ENCODE data around the gene CX3CL1. TPM values are rescaled to one million over a fixed set of nuclear protein-coding genes. Genes with fewer than 3 reads are reported as not detected.

The CX3CL1 gene
- total and polyA plus RNA-seq, 2 donors (not counting 1 experiment from before 2014, with no cell fraction given) = not detected

DNA sequence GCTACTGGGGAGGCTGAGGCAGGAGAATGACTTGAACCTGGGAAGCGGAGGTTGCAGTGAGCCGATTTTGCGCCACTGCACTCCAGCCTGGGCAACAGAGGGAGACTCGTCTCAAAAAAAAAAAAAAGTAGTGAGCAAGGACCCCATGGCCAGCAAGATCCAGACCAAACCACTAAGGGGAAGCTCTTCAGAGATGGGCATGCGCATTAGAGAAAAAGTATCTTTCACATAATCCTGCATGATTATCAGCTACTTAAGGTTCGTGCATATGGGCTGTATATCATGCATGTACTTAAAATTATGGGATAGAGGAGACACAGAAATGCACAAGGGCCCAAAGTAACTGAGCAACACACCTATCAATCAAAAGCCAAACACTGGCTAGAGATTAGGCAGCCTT lies 24.4 kb upstream of the CX3CL1 start:
- Mint-ChIP-seq H3K27me3 (peaks cover 23% of the 10 kb centered on the region), H3K27ac (no peak overlapping the region), H3K4me3 (no peak overlapping the region), H3K9me3 (ENCODE audit: insufficient read depth) (no peaks in the 10 kb centered on the region), H3K4me1 (peaks cover 39% of the 10 kb centered on the region)
- Histone ChIP-seq H3K4me3 (ENCODE audit: control extremely low read depth in 1 of 5, extremely low read depth in 1 of 5, insufficient read depth in 1 of 5, low read depth in 2 of 5, low read length in 4 of 5) (no peak overlapping the region), H3K4me2 (replicated peaks; ENCODE audit: low read depth, low read length, poor library complexity, severe bottlenecking) (no peak overlapping the region), H3K4me1 (ENCODE audit: control insufficient read depth in 2 of 2, insufficient read depth in 2 of 2, low read length in 2 of 2) (peaks cover 16 to 19% of the 10 kb centered on the region in 2 donors), H2AFZ (ENCODE audit: insufficient read depth, low read depth, low read length, poor library complexity, severe bottlenecking) (no peak overlapping the region), H3K27me3 (replicated peaks in 1 of 4; ENCODE audit: control extremely low read depth in 1 of 4, control insufficient read depth in 3 of 4, insufficient read depth in 4 of 4, low read length in 3 of 4) (peaks cover 0 to 13% (median 6%) of the 10 kb centered on the region in 4 experiments), H3K79me2 (ENCODE audit: control insufficient read depth, insufficient read depth, low read length) (no peaks in the 10 kb centered on the region), H3K36me3 (replicated peaks in 1 of 2; ENCODE audit: control extremely low read depth in 1 of 2, control insufficient read depth in 1 of 2, extremely low read depth in 1 of 2, insufficient read depth in 2 of 2, low read length in 1 of 2) (no peaks in the 10 kb centered on the region), H4K20me1 (ENCODE audit: control insufficient read depth, insufficient read depth, low read length, poor library complexity, severe bottlenecking) (no peaks in the 10 kb centered on the region), H3K9me3 (ENCODE audit: control extremely low read depth in 1 of 3, control insufficient read depth in 2 of 3, insufficient read depth in 1 of 3, low read length in 2 of 3) (peaks cover 0 to 2% (median 0%) of the 10 kb centered on the region in 3 donors), H3K9ac (ENCODE audit: low read length) (no peak overlapping the region), H3K27ac (ENCODE audit: low read length in 2 of 2) (no peak overlapping the region)
- DNase-seq (no peak), ATAC-seq (ENCODE audit: low read depth) (no peak)
- TF ChIP-seq EZH2 (IDR thresholded peaks at IDR 0.05; ENCODE audit: borderline replicate concordance, insufficient read depth, low read depth, low read length, poor library complexity, severe bottlenecking) = no peak
- TF ChIP-seq, protein P1, sequence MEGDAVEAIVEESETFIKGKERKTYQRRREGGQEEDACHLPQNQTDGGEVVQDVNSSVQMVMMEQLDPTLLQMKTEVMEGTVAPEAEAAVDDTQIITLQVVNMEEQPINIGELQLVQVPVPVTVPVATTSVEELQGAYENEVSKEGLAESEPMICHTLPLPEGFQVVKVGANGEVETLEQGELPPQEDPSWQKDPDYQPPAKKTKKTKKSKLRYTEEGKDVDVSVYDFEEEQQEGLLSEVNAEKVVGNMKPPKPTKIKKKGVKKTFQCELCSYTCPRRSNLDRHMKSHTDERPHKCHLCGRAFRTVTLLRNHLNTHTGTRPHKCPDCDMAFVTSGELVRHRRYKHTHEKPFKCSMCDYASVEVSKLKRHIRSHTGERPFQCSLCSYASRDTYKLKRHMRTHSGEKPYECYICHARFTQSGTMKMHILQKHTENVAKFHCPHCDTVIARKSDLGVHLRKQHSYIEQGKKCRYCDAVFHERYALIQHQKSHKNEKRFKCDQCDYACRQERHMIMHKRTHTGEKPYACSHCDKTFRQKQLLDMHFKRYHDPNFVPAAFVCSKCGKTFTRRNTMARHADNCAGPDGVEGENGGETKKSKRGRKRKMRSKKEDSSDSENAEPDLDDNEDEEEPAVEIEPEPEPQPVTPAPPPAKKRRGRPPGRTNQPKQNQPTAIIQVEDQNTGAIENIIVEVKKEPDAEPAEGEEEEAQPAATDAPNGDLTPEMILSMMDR (IDR thresholded peaks at IDR 0.05) = no peak
- CTCF ChIA-PET = interaction anchor here (0.9 to 2.4 kb wide), 2 partner anchors 69 to 71 kb away, joined by 3 to 10 read pairs; no protein-coding TSS in a partner anchor
- intact Hi-C loops (cut with micrococcal nuclease) = loop anchor here (2.0 to 5.0 kb wide), 2 partner anchors 69 to 189 kb away; partner anchors contain the start of gene CCDC102A
- WGBS (ENCODE audit: insufficient coverage) = 95% methylated on average over 4 of the region's 6 CpGs
- POLR2A ChIA-PET = interaction anchor here (0.6 to 0.7 kb wide), 3 partner anchors 9 to 494 kb away, joined by 3 to 7 read pairs (median 4); no protein-coding TSS in a partner anchor

DNA sequence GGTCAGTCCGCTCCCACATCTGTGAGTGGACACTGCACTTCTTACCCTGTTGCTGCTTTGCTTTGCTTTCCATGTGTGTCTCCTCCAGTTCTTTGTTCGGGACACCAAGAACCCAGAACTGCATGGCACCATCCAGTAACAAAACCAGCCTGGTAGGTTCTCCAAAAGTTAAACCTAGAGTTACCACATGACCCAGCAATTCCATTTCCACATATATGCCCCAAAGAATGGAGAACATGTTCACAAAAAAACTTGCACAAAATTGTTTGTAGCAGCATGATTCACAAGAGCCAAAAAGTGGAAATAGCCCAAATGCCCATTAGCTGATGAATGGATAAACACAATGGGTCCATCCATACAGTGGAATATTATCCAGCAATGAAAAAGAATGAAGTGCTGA lies 24.0 kb upstream of the CX3CL1 start:
- DNase-seq (no peak), ATAC-seq (ENCODE audit: low read depth) (no peak)
- no peak overlapping the region for H3K4me3 ChIP-seq (ENCODE audit: control extremely low read depth in 1 of 5, extremely low read depth in 1 of 5, insufficient read depth in 1 of 5, low read depth in 2 of 5, low read length in 4 of 5)
- WGBS (ENCODE audit: insufficient coverage) = 100% methylated on average over 2 of the region's 2 CpGs
- Mint-ChIP-seq H3K27ac (no peak overlapping the region), H3K9me3 (ENCODE audit: insufficient read depth) (no peaks in the 10 kb centered on the region), H3K4me1 (peaks cover 36% of the 10 kb centered on the region), H3K4me3 (peak overlapping the region; percentile 50), H3K27me3 (peaks cover 20% of the 10 kb centered on the region)
- ChIA-PET POLR2A (interaction anchor here (0.6 to 0.7 kb wide), 2 partner anchors 68 to 495 kb away, joined by 3 to 4 read pairs; no protein-coding TSS in a partner anchor), CTCF (interaction anchor here (1.5 to 2.4 kb wide), 2 partner anchors 48 to 68 kb away, joined by 8 to 10 read pairs; no protein-coding TSS in a partner anchor)
- H3K79me2 ChIP-seq (ENCODE audit: control insufficient read depth, insufficient read depth, low read length) = no peaks in the 10 kb centered on the region
- peaks cover 0 to 13% (median 6%) of the 10 kb centered on the region in 4 experiments for H3K27me3 ChIP-seq (replicated peaks in 1 of 4; ENCODE audit: control extremely low read depth in 1 of 4, control insufficient read depth in 3 of 4, insufficient read depth in 4 of 4, low read length in 3 of 4)
- no peaks in the 10 kb centered on the region for H4K20me1 ChIP-seq (ENCODE audit: control insufficient read depth, insufficient read depth, low read length, poor library complexity, severe bottlenecking)
- no peaks in the 10 kb centered on the region for H3K36me3 ChIP-seq (replicated peaks in 1 of 2; ENCODE audit: control extremely low read depth in 1 of 2, control insufficient read depth in 1 of 2, extremely low read depth in 1 of 2, insufficient read depth in 2 of 2, low read length in 1 of 2)
- intact Hi-C loops (cut with micrococcal nuclease) = loop anchor here (2.0 to 5.0 kb wide), 2 partner anchors 68 to 189 kb away; partner anchors contain the start of gene CCDC102A
- TF ChIP-seq EZH2 (IDR thresholded peaks at IDR 0.05; ENCODE audit: borderline replicate concordance, insufficient read depth, low read depth, low read length, poor library complexity, severe bottlenecking) = no peak
- TF ChIP-seq, protein P1 (IDR thresholded peaks at IDR 0.05) = no peak
- peaks cover 16 to 17% of the 10 kb centered on the region in 2 donors for H3K4me1 ChIP-seq (ENCODE audit: control insufficient read depth in 2 of 2, insufficient read depth in 2 of 2, low read length in 2 of 2)
- peak overlapping the region; percentile 62 for H3K4me2 ChIP-seq (replicated peaks; ENCODE audit: low read depth, low read length, poor library complexity, severe bottlenecking)
- H2AFZ ChIP-seq (ENCODE audit: insufficient read depth, low read depth, low read length, poor library complexity, severe bottlenecking) = no peak overlapping the region
- peaks cover 0 to 2% (median 0%) of the 10 kb centered on the region in 3 donors for H3K9me3 ChIP-seq (ENCODE audit: control extremely low read depth in 1 of 3, control insufficient read depth in 2 of 3, insufficient read depth in 1 of 3, low read length in 2 of 3)
- no peak overlapping the region for H3K27ac ChIP-seq (ENCODE audit: low read length in 2 of 2)
- no peak overlapping the region for H3K9ac ChIP-seq (ENCODE audit: low read length)

Measured in B cell (primary cell).